H9 (cell line): ENCODE results near the gene CLEC16A. TPM values are rescaled to one million over a fixed set of nuclear protein-coding genes. Genes with fewer than 3 reads are reported as not detected.

Experiments used
- DNase-seq: peaks from one replicate; pipeline ENCODE4 v3.0.0-alpha.2; 2017
- H2AFZ ChIP-seq: one replicate; pipeline ENCODE4 v1.6.1; 2013; ENCODE audit warnings: mild to moderate bottlenecking, low read length, control low read depth, moderate library complexity
- H2AK5ac ChIP-seq: 2 replicates; pipeline ENCODE4 v1.6.1; 2013; ENCODE audit warnings: low read length, control low read depth, mixed read lengths; ENCODE audit not compliant: insufficient read length
- H2BK120ac ChIP-seq: one replicate; pipeline ENCODE4 v1.6.1; 2013; ENCODE audit warnings: low read depth, mild to moderate bottlenecking, low read length, control low read depth, inconsistent platforms; ENCODE audit not compliant: poor library complexity, severe bottlenecking
- H2BK12ac ChIP-seq: 2 replicates; pipeline ENCODE4 v1.6.1; 2013; ENCODE audit warnings: low read length, control low read depth, mixed read lengths, low read depth; ENCODE audit not compliant: insufficient read length
- H2BK15ac ChIP-seq: 2 replicates; pipeline ENCODE4 v1.6.1; 2013; ENCODE audit warnings: low read depth, low read length, control low read depth
- H2BK20ac ChIP-seq: one replicate; pipeline ENCODE4 v1.6.1; 2013; ENCODE audit warnings: low read depth, mild to moderate bottlenecking, low read length, control low read depth, inconsistent platforms; ENCODE audit not compliant: poor library complexity, severe bottlenecking
- H2BK5ac ChIP-seq: 2 replicates; pipeline ENCODE4 v1.6.1; 2013; ENCODE audit warnings: low read length, control low read depth, mixed read lengths; ENCODE audit not compliant: insufficient read length
- H3K14ac ChIP-seq: 2 replicates; pipeline ENCODE4 v1.6.1; 2013; ENCODE audit warnings: low read length, control low read depth; ENCODE audit not compliant: insufficient read depth
- H3K18ac ChIP-seq: 2 replicates; pipeline ENCODE4 v1.6.1; 2013; ENCODE audit warnings: low read depth, mild to moderate bottlenecking, mixed read lengths, low read length, control low read depth; ENCODE audit not compliant: insufficient read length
- H3K23ac ChIP-seq: 2 replicates; pipeline ENCODE4 v1.6.1; 2013; ENCODE audit warnings: low read length, control low read depth, mixed read lengths, low read depth; ENCODE audit not compliant: insufficient read length
- H3K23me2 ChIP-seq: 2 replicates; pipeline ENCODE4 v1.6.1; 2013; ENCODE audit warnings: low read depth, mild to moderate bottlenecking, mixed read lengths, low read length, control low read depth; ENCODE audit not compliant: insufficient read length, poor library complexity, severe bottlenecking
- H3K27ac ChIP-seq: 2 replicates; pipeline ENCODE4 v1.5.1; 2013; ENCODE audit warnings: low read length, control low read depth, mixed read lengths, low read depth; ENCODE audit not compliant: insufficient read length
- H3K27me3 ChIP-seq: 2 replicates; pipeline ENCODE4 v1.6.1; 2013; ENCODE audit warnings: low read length, control low read depth, inconsistent platforms; ENCODE audit not compliant: insufficient read depth
- H3K4ac ChIP-seq: 2 replicates; pipeline ENCODE4 v1.6.1; 2013; ENCODE audit warnings: low read depth, mild to moderate bottlenecking, control low read depth, inconsistent platforms, low read length, moderate library complexity
- H3K4me1 ChIP-seq: 2 replicates; pipeline ENCODE4 v1.6.1; 2013; ENCODE audit warnings: low read length, control low read depth, inconsistent platforms; ENCODE audit not compliant: insufficient read depth
- H3K4me2 ChIP-seq: 2 replicates; pipeline ENCODE4 v1.6.1; 2013; ENCODE audit warnings: low read length, control low read depth, mixed read lengths; ENCODE audit not compliant: insufficient read length, insufficient read depth
- H3K56ac ChIP-seq: 2 replicates; pipeline ENCODE4 v1.6.1; 2013; ENCODE audit warnings: low read depth, mild to moderate bottlenecking, mixed read lengths, low read length, control low read depth; ENCODE audit not compliant: insufficient read length
- H3K79me1 ChIP-seq: 2 replicates; pipeline ENCODE4 v1.6.1; 2013; ENCODE audit warnings: low read depth, mild to moderate bottlenecking, moderate library complexity, low read length, control low read depth, inconsistent platforms; ENCODE audit not compliant: insufficient read depth, poor library complexity, severe bottlenecking
- H3K79me2 ChIP-seq: 2 replicates; pipeline ENCODE4 v1.6.1; 2013; ENCODE audit warnings: low read length, control low read depth, inconsistent platforms; ENCODE audit not compliant: insufficient read depth
- H3K9ac ChIP-seq: 2 replicates; pipeline ENCODE4 v1.6.1; 2013; ENCODE audit warnings: low read length, control low read depth, mixed read lengths; ENCODE audit not compliant: insufficient read length; ENCODE audit errors: extremely low read depth
- H3K9me3 ChIP-seq: one replicate; pipeline ENCODE4 v1.6.1; 2013; ENCODE audit warnings: low read depth, low read length, inconsistent platforms; ENCODE audit not compliant: control insufficient read depth
- H3T11ph ChIP-seq: one replicate; pipeline ENCODE4 v1.6.1; 2013; ENCODE audit warnings: mild to moderate bottlenecking, low read length, control low read depth, inconsistent platforms
- H4K20me1 ChIP-seq: one replicate; pipeline ENCODE4 v1.6.1; 2013; ENCODE audit not compliant: control insufficient read depth, insufficient read length, insufficient read depth
- H4K5ac ChIP-seq: 2 replicates; pipeline ENCODE4 v1.6.1; 2013; ENCODE audit warnings: low read depth, mild to moderate bottlenecking, mixed read lengths, low read length, control low read depth; ENCODE audit not compliant: insufficient read length
- H4K8ac ChIP-seq: replicated peaks from 2 replicates; pipeline ENCODE4 v1.6.1; 2013; ENCODE audit warnings: low read length, control low read depth, mixed read lengths, low read depth; ENCODE audit not compliant: insufficient read length
- H4K91ac ChIP-seq: 2 replicates; pipeline ENCODE4 v1.6.1; 2013; ENCODE audit warnings: low read depth, mild to moderate bottlenecking, moderate library complexity, mixed read lengths, low read length, control low read depth; ENCODE audit not compliant: insufficient read length
- H3K27ac Mint-ChIP-seq, 3 experiments: 2 replicates in 2 of 3; 3 replicates in 1 of 3; pipeline ENCODE4 v1.8.0; 2020 to 2021; ENCODE audit warnings: mixed read lengths in 3 of 3, mild to moderate bottlenecking in 1 of 3, moderate library complexity in 1 of 3
- H3K27me3 Mint-ChIP-seq: 2 replicates; pipeline ENCODE4 v1.8.0; 2021; ENCODE audit warnings: low read depth, mild to moderate bottlenecking, moderate library complexity, mixed read lengths
- H3K36me3 Mint-ChIP-seq, 3 experiments: 2 replicates in 2 of 3; 3 replicates in 1 of 3; pipeline ENCODE4 v1.8.0; 2020 to 2021; ENCODE audit warnings: low read depth in 3 of 3, mixed read lengths in 3 of 3; ENCODE audit not compliant: insufficient read depth in 1 of 3
- H3K4me1 Mint-ChIP-seq, 2 experiments: 2 replicates each; pipeline ENCODE4 v1.8.0; 2020; ENCODE audit warnings: mixed read lengths in 2 of 2
- H3K4me3 Mint-ChIP-seq, 2 experiments: 2 replicates in 1 of 2; 3 replicates in 1 of 2; pipeline ENCODE4 v1.8.0; 2020 to 2021; ENCODE audit warnings: mild to moderate bottlenecking in 2 of 2, mixed read lengths in 2 of 2, moderate library complexity in 1 of 2
- H3K9me3 Mint-ChIP-seq, 2 experiments: 2 replicates in 1 of 2; 3 replicates in 1 of 2; pipeline ENCODE4 v1.8.0; 2020; ENCODE audit warnings: mild to moderate bottlenecking in 2 of 2, mixed read lengths in 2 of 2, moderate library complexity in 1 of 2
- WGBS: extraction: QIAGEN DNeasy Blood & Tissue Kit; methylation state at CpG from one replicate; pipeline ENCODE4 v1.1.7; 2013; ENCODE audit warnings: missing lambda C conversion rate, low lambda C conversion rate, mixed read lengths; ENCODE audit not compliant: insufficient read length; ENCODE audit errors: extremely low coverage; 5-methylcytosine and 5-hydroxymethylcytosine counted together
- total RNA-seq: library from RNA; stranded (reverse); gene quantifications from 2 replicates; pipeline ENCODE4 v1.2.1, GENCODE V29; 2021
- TF ChIP-seq, protein P1 (sequence below): fragments of 200-600 bp; sonication (generic); conservative IDR thresholded peaks from 3 replicates; pipeline ENCODE4 v1.8.0; 2021; ENCODE audit warnings: antibody characterized with exemption, mild to moderate bottlenecking

Gene CLEC16A
- total RNA-seq, 1 experiment from 2014 or later = 15.2 TPM

DNA sequence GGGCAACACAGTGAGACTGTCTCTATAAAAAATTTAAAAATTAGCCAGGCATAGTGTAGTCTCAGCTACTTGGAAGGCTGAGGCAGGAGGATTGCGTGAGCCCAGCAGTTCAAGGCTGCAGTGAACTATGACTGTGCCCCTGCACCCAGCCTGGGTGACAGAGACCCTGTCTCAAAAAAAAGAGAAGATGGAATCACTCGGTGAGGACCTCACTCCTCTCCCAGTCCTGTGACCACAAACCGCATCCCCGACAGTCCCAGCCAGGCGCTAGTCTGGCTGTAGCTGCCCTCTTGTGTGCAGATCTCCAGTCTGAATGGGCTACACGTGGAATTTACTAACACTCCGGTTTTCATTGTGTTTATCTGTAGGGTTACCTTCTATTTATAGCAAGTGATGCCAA, 13.2 kb upstream of the CLEC16A start:
- H3K23ac ChIP-seq = no peak overlapping the region
- H2BK20ac ChIP-seq = no peak overlapping the region
- H3K27me3 Mint-ChIP-seq = no peaks in the 10 kb centered on the region
- H3K27me3 ChIP-seq = no peaks in the 10 kb centered on the region
- no peak overlapping the region for H2BK15ac ChIP-seq
- H4K20me1 ChIP-seq = no peaks in the 10 kb centered on the region
- H3K18ac ChIP-seq = no peak overlapping the region
- no peaks in the 10 kb centered on the region for H3K4me1 ChIP-seq
- H2BK5ac ChIP-seq = no peak overlapping the region
- no peak overlapping the region for H2BK120ac ChIP-seq
- WGBS = no CpG with 5 or more reads among the region's 7 CpGs
- no peak overlapping the region for H3K4me2 ChIP-seq
- no peak overlapping the region for H3K56ac ChIP-seq
- no peak overlapping the region for H2AFZ ChIP-seq
- H3K9me3 Mint-ChIP-seq = no peaks in the 10 kb centered on the region
- H3K4me3 Mint-ChIP-seq = no peak overlapping the region
- no peak overlapping the region for H3K14ac ChIP-seq
- H3K36me3 Mint-ChIP-seq = peaks cover 8 to 26% (median 20%) of the 10 kb centered on the region in 3 experiments
- H3K79me1 ChIP-seq = no peaks in the 10 kb centered on the region
- no peak overlapping the region for H3K4ac ChIP-seq
- no peak overlapping the region for H3T11ph ChIP-seq
- H3K27ac ChIP-seq = no peak overlapping the region
- no peak for DNase-seq
- H3K9ac ChIP-seq = no peak overlapping the region
- H4K5ac ChIP-seq = no peak overlapping the region
- H3K27ac Mint-ChIP-seq = no peak overlapping the region; a peak in 2 of 7 replicates
- no peaks in the 10 kb centered on the region for H3K79me2 ChIP-seq
- H4K91ac ChIP-seq = no peak overlapping the region
- no peaks in the 10 kb centered on the region for H3K23me2 ChIP-seq
- TF ChIP-seq, protein P1, sequence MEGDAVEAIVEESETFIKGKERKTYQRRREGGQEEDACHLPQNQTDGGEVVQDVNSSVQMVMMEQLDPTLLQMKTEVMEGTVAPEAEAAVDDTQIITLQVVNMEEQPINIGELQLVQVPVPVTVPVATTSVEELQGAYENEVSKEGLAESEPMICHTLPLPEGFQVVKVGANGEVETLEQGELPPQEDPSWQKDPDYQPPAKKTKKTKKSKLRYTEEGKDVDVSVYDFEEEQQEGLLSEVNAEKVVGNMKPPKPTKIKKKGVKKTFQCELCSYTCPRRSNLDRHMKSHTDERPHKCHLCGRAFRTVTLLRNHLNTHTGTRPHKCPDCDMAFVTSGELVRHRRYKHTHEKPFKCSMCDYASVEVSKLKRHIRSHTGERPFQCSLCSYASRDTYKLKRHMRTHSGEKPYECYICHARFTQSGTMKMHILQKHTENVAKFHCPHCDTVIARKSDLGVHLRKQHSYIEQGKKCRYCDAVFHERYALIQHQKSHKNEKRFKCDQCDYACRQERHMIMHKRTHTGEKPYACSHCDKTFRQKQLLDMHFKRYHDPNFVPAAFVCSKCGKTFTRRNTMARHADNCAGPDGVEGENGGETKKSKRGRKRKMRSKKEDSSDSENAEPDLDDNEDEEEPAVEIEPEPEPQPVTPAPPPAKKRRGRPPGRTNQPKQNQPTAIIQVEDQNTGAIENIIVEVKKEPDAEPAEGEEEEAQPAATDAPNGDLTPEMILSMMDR = no peak
- H4K8ac ChIP-seq = no peak overlapping the region
- H2AK5ac ChIP-seq = no peak overlapping the region
- H2BK12ac ChIP-seq = no peak overlapping the region
- no peaks in the 10 kb centered on the region for H3K9me3 ChIP-seq
- no peaks in the 10 kb centered on the region for H3K4me1 Mint-ChIP-seq
